Stimulated activated CD4-positive, alpha-beta T cell treated with anti-CD3 and anti-CD28 coated beads, Interleukin-12 subunit alpha, Interleukin-12 subunit beta, amount 100 ng/mL, for 48 hours (primary cell): ENCODE data around the gene KRTAP10-7.
"Not testable (repeated sequence)": the region's sequence is repeated elsewhere in the genome, so short reads cannot be mapped to it uniquely, and the experiment has no call there.

Experiments used
- DNase-seq, 3 donors: peaks; one replicate each; pipeline ENCODE4 v3.0.0-alpha.2; 2020; ENCODE audit warnings: low read depth in 2 of 3, low spot score in 1 of 3

KRTAP10-7 gene, protein sequence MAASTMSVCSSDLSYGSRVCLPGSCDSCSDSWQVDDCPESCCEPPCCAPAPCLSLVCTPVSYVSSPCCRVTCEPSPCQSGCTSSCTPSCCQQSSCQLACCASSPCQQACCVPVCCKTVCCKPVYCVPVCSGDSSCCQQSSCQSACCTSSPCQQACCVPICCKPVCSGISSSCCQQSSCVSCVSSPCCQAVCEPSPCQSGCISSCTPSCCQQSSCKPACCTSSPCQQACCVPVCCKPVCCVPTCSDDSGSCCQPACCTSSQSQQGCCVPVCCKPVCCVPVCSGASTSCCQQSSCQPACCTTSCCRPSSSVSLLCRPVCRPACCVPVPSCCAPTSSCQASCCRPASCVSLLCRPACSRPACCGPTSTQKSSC

DNA sequence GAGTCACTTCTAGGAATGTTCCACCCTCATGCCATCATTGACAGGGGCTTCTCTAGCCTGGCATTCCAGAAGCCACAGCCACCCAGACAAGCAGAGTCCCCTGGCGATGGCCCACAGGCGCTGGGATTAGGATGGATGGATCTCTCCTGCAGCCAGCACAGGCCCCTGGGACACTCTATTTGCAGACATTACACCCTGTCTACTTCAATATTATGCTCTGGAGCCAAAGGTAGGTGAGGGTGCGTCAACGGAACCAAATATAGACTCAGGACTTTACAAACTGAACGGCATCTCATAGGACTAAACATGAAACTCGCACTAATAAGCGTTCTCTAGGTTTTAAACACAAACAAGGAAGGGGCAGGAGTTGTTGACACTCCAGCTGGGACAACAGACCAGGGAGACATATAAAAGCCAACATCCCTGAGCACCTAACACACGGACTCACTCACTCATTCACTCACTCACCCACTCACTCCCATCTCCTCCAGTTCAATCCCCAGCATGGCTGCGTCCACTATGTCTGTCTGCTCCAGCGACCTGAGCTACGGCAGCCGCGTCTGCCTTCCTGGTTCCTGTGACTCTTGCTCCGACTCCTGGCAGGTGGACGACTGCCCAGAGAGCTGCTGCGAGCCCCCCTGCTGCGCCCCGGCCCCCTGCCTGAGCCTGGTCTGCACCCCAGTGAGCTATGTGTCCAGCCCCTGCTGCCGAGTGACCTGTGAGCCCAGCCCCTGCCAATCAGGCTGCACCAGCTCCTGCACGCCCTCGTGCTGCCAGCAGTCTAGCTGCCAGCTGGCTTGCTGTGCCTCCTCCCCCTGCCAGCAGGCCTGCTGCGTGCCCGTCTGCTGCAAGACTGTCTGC, at the start of gene KRTAP10-7:
Gene KRTAP10-7 (plus strand): TSS at position 480 of the 861 bp plus-strand sequence. CDS start 25 bp downstream, at position 505.
- DNase-seq: not testable (repeated sequence)

- no peak for DNase-seq
Measured at GRCh38 chr21:44550807-44551206, 49.6 kb upstream of the KRTAP10-7 start.

DNA sequence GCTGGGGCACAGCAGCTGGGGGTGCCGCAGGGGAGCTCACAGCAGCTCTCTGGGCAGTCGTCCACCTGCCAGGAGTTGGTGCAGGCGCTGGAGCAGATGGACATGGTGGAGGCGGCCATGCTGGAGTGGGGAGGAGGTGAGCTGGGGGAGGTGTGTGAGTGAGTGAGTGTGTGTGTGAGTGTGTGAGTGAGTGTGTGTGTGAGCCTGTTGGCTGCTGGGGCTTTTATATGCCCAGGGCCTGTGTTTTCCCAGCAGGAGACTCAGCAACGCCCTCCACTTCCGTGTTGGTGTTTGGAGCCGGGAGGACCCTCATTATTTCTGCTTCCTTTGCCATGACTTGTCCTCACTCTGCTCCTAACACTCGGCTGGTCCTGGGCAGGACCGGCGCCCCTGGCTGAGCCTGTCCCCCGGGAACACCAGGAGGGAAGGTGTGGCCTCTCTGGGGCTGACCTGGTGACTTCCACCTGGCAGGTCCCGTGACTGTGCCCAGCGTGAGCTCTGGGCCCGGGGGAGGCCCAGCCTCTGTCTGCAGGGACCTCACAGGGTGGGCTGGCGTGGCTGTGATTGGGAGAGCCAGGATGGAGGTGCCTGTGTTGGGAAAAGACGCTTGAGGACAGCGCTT, 48.9 kb upstream of the KRTAP10-7 start, which contains the start of gene KRTAP10-2:
Gene KRTAP10-2 (minus strand): TSS at position 166 of the 622 bp plus-strand sequence. CDS start 47 bp downstream, at position 119.
- no peak for DNase-seq

DNA sequence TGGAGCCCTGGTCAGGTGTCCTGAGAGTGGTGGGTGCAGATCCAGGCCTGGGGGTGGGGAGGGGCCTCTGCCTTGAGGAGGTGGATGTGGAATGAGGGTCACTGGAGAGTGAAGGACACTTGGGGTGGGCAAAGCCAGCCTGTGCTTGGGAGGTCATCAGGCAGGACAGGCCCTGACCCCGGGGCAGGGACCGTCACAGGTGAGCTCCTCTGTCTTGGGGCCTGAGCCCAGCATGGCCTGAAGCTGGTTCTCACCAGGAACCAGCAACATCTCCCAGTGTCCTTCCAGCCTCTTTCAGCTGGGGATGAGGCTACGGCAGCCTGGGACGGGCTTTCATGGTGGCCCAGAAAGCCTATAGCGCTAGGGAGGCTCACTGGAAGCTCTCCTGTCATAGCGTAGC, 48.3 kb upstream of the KRTAP10-7 start:
- DNase-seq: no peak

- DNase-seq: no peak
Measured at GRCh38 chr21:44552681-44553080, 47.7 kb upstream of the KRTAP10-7 start.

DNA sequence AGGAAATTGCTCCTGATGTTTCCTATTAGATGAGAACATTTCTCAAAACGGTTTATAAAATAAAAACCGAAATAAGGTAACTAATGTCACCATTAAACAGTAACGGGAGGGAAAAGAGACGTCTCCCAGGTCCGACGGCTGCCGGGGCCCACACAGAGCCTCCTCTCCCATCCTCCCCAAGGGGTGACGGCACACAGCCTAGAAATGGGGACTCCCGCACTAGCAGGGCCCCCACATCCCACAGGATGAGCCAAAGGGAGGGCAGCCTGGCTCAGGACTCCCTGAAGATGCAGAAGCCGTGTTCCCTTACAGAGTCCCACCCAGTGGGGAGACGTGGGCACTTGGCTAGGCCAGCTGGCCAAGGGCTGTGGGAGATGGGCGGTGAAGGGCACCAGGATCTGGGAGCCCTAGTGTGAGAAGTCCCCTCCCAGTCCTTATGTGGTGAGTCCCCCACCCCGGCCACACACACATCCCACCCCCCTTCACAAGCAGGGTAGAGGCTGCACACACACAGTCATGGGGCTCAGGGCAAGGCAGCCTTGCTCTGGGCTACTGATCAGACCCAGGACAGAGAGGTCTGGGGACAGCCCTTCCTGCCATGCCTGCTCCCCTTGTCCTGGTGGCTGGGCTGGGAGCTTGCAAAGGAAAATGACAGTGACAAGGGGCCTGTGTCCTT, 45.1 kb upstream of the KRTAP10-7 start:
- DNase-seq: no peak

GRCh38 chr21:44556879-44557278, 43.5 kb upstream of the KRTAP10-7 start:
- DNase-seq: no peak

DNA sequence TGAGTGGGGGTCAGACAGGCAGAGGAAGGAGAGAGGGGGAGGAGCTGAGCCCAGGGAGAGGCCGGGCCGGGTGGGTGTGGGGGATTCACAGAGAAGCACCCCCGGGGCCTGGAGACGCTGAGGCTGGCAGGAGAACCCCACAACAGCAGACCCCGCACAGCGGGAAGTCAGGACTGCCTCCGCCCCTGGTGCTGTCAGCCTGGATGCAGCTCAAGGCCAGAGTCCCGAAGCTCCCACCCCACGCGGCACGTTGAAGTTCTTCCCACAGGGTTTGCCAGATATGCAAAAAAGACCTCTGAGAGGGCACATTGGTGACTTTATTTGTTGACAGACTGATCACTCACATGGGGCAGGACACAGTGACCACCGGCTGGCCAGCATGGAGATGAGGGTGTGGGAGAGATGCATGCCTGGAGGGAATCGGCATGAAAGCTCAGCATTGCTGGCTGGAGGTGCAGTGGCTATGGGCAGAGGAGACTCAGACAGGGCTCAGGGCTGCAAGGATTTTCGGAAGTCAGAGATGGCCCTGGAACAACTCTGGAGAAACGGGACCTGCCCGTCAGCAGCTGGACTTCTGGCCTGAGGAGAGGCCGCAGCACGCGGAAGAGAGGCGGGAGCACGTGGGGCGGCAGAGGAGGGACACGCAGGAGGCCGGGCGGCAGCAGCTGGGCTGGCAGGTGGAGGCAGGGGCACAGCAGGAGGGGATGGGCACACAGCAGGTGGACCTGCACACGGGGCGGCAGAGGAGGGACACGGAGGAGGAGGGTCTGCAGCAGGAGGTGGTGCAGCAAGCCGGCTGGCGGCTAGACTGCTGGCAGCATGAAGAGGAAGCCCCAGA, 42.7 kb upstream of the KRTAP10-7 start:
- DNase-seq: no peak

DNA sequence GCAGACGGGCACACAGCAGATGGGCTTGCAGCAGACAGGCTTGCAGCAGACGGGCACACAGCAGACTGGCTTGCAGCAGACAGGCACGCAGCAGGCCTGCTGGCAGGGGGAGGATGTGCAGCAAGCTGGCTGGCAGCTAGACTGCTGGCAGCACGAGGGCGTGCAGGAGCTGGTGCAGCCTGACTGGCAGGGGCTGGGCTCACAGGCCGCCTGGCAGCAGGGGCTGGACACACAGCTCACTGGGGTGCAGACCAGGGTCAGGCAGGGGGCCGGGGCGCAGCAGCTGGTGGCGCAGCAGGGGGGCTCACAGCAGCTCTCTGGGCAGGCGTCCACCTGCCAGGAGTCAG, 42.1 kb upstream of the KRTAP10-7 start:
- not testable (repeated sequence) for DNase-seq

- DNase-seq: no peak
Measured at GRCh38 chr21:44558695-44559094, 41.7 kb upstream of the KRTAP10-7 start, which contains the start of gene KRTAP10-3. KRTAP10-3 (minus strand) TSS chr21:44558795; CDS start chr21:44558715, 80 bp downstream.

- DNase-seq: no peak
Measured at GRCh38 chr21:44564099-44564498, 36.3 kb upstream of the KRTAP10-7 start.

DNA sequence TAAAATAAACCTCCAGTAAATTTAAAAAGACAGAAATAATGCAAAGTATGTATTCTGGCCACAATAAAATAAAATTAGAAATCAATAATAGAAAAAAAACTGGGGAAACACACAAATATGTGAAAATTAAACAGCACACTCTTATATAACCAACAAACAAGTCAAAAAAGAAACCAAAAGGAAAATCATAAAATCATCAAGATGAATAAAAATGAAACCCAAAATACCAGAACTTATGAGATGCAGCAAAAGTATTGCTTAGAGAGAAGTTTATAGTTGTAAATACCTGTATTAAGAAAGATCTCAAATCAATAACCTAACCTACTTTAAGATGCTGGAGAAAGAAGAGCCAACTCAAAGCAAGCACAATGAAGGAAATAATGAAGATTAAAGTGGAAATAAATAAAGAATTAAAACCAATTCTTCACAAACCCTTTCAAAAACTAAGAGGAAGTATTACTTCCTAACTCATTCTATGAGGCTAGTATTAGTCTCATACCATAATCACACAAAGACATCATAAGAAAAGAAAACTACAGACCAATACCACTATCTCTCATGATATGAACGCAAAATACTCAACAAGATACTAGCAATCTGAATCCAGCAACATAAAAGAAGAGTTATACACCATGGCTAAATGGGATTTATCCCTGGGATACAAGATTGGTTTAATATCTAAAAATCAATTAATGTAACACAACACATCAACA, 35.4 kb upstream of the KRTAP10-7 start:
- DNase-seq: no peak

DNA sequence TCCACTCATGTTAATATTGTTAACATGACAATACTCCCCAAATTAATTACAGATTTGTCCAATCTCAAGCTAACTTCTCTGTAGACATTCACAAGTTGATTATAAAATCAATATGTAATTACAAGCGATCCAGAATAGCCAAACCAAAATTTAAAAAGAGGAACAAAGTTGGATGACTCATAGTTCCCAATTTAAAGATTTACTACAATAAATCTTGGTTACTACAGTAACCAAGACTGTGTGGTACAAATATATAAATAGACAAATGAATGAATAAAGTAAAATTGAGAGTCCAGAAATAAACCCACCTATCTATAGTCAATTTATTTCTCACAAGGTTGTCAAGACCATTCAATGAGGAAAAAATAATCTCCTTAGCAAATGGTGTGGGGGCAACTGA, 34.0 kb upstream of the KRTAP10-7 start:
- DNase-seq: no peak

GRCh38 chr21:44567481-44568171, 32.8 kb upstream of the KRTAP10-7 start:
- DNase-seq: no peak

GRCh38 chr21:44568261-44568660, 32.1 kb upstream of the KRTAP10-7 start:
- DNase-seq: no peak

GRCh38 chr21:44568667-44569556, 31.5 kb upstream of the KRTAP10-7 start:
- DNase-seq: no peak

DNA sequence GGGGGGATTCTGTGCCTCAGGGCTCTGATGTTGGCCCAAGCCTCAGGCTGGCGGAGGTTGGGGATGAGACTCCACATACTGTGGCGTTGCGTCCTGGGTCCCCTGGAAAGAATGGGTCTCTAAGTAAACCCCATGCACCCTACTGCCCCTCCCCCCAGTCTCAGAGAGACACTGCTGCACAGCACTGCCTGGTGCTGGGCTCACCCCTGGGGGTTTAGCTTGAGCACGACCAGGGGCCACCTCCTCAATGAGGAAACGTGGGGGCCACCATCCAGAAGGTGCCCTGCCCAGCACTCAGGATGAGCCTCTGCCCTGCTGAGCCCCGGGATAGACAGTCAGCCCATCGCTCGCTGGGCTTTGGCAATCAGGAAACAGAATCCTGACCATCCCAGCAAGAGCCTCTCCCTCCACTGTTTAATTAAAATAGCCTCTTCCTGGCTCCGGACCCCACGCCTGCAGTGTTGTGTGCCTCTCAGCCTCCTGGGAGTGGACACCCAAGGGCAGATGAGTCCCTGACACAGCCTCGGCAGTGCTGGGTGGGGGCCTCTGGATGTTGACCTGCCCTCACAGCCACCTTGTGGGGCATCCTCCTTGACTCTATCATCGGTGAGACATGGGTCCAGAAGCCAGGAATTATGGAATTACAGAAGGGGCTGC, 30.4 kb upstream of the KRTAP10-7 start:
- no peak for DNase-seq
